ENCODE data around the gene ARL2.

ARL2 gene

DNA sequence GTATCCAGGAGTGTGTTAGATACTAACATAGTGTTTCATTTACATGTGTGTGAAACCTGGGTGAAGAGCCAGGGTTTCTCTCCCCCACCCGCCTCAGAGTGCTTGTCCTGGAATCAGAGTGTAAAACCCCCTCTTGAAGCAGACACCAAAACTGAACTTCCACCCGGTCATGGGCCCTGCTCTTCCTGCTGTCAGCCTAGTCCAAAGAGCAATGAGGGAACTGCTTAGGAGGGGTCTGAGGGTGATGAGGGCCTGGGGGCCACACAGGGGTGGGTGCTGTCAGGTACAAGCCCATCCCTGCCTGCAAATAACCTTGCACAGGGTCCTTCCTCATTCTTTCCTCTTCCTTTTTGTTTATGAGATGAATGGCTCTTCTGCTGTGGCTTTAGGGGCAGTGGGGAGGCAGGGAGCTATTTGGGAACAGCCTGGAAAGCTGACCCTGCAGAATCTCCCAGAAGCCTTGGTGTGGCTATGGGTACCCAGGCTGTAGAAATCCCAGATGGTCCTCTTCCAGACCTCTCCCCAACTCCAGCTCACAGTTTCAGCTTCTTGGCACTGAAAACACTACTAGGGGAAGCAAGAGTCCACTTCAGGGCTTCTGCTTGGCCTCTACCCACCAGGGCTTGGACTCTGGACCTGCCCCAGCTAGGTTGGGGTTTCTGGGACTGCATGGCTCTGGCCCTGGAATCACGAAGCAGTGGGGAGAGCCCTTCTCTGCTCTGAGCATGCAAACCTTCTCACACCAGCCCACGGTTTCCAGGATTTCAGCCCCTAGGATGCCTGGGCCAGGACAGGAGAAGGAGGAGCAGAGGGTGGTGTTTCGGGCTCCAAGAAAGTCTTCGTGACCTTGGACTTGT lies 25.7 kb upstream of the ARL2 start:
- Histone ChIP-seq H3K79me2 (ENCODE audit: insufficient read depth, low read depth) (no peaks in the 10 kb centered on the region), H3K36me3 (ENCODE audit: insufficient read depth) (no peaks in the 10 kb centered on the region), H3K27ac (no peak overlapping the region), H2AFZ (ENCODE audit: low read depth) (no peak overlapping the region), H3K4me3 (IDR thresholded peaks at IDR 0.05; ENCODE audit: insufficient read depth, low read depth, low read length) (no peak overlapping the region), H3K9ac (no peak overlapping the region), H3K4me1 (ENCODE audit: low read depth, poor library complexity, severe bottlenecking) (no peaks in the 10 kb centered on the region), H3K4me2 (no peak overlapping the region), H3K27me3 (ENCODE audit: insufficient read depth, low read depth) (peaks cover 4% of the 10 kb centered on the region; the same call in 1 of the 2 replicates), H4K20me1 (ENCODE audit: insufficient read depth) (no peaks in the 10 kb centered on the region)
- TF ChIP-seq, protein P1, sequence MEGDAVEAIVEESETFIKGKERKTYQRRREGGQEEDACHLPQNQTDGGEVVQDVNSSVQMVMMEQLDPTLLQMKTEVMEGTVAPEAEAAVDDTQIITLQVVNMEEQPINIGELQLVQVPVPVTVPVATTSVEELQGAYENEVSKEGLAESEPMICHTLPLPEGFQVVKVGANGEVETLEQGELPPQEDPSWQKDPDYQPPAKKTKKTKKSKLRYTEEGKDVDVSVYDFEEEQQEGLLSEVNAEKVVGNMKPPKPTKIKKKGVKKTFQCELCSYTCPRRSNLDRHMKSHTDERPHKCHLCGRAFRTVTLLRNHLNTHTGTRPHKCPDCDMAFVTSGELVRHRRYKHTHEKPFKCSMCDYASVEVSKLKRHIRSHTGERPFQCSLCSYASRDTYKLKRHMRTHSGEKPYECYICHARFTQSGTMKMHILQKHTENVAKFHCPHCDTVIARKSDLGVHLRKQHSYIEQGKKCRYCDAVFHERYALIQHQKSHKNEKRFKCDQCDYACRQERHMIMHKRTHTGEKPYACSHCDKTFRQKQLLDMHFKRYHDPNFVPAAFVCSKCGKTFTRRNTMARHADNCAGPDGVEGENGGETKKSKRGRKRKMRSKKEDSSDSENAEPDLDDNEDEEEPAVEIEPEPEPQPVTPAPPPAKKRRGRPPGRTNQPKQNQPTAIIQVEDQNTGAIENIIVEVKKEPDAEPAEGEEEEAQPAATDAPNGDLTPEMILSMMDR (conservative IDR thresholded peaks at IDR 0.05; ENCODE audit: low read depth, low read length): no peak

DNA sequence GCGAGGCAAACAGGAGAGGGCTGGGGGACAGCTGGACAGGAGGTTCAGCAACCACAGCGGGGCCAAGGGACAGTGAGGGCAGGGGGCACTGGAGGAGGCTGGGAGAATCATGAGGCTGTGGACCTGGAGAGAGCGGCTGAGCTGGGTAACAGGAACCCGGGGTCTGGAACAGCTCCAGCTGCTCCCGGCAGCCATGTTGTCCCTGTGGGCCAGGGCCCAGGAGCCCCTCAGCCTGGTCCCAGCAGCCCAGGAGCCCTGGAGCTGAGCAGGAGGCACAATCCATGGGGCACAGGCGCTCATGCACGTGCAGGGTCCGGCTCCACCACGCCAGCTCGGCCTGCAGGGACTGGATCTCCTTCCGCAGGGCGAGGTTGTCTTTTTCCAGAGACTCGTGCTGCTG lies 24.5 kb upstream of the ARL2 start:
- no peaks in the 10 kb centered on the region for H3K4me1 ChIP-seq (ENCODE audit: low read depth, poor library complexity, severe bottlenecking)
- no peak overlapping the region for H2AFZ ChIP-seq (ENCODE audit: low read depth)
- no peak overlapping the region for H3K4me3 ChIP-seq (IDR thresholded peaks at IDR 0.05; ENCODE audit: insufficient read depth, low read depth, low read length)

DNA sequence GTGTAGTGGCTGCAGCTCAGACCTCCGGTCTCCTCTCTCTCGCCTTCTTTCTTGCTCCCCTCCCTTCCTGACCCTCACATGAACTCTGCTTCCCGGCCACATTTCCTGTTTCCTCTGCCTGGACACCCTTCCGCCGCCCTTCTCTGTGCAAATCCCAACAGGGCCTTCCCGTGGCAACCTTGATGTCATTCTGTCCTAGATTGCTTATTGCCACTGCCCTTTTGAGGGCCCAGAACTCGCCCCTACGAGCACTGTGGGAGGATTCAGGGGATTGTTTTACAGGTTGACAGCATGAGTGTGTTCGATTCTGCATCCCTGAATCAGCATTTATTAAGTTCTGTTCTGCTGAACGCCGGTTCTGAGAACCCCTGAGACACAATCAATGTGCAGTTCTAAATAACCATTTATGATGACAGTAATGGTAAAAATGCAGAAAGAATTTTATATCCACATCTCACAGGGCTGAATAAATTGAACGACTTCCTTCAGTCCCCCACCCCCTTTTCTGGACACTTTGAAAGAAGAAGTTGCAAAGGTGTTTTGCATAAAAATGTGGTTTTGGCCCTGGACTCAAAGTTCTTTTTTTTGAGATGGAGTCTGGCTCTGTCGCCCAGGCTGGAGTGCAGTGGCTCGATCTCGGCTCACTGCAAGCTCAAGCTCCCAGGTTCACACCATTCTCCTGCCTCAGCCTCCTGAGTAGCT lies 23.6 kb upstream of the ARL2 start:
- Histone ChIP-seq H3K27ac (no peak overlapping the region), H3K27me3 (ENCODE audit: insufficient read depth, low read depth) (peaks cover 9% of the 10 kb centered on the region; the same call in 1 of the 2 replicates), H4K20me1 (ENCODE audit: insufficient read depth) (no peaks in the 10 kb centered on the region), H3K36me3 (ENCODE audit: insufficient read depth) (no peaks in the 10 kb centered on the region), H3K9ac (no peak overlapping the region), H2AFZ (ENCODE audit: low read depth) (no peak overlapping the region), H3K4me3 (IDR thresholded peaks at IDR 0.05; ENCODE audit: insufficient read depth, low read depth, low read length) (no peak overlapping the region), H3K79me2 (ENCODE audit: insufficient read depth, low read depth) (no peaks in the 10 kb centered on the region), H3K4me2 (no peak overlapping the region), H3K4me1 (ENCODE audit: low read depth, poor library complexity, severe bottlenecking) (no peaks in the 10 kb centered on the region)
- TF ChIP-seq, protein P1 (conservative IDR thresholded peaks at IDR 0.05; ENCODE audit: low read depth, low read length): no peak

More for the DNA sequence above, 24.5 kb upstream of the ARL2 start:
- Histone ChIP-seq H3K27ac (no peak overlapping the region), H3K9ac (no peak overlapping the region), H3K79me2 (ENCODE audit: insufficient read depth, low read depth) (no peaks in the 10 kb centered on the region), H3K27me3 (ENCODE audit: insufficient read depth, low read depth) (peaks cover 5% of the 10 kb centered on the region; the same call in 1 of the 2 replicates), H3K36me3 (ENCODE audit: insufficient read depth) (no peaks in the 10 kb centered on the region), H3K4me2 (no peak overlapping the region), H4K20me1 (ENCODE audit: insufficient read depth) (no peaks in the 10 kb centered on the region)
- TF ChIP-seq, protein P1 (conservative IDR thresholded peaks at IDR 0.05; ENCODE audit: low read depth, low read length): no peak

DNA sequence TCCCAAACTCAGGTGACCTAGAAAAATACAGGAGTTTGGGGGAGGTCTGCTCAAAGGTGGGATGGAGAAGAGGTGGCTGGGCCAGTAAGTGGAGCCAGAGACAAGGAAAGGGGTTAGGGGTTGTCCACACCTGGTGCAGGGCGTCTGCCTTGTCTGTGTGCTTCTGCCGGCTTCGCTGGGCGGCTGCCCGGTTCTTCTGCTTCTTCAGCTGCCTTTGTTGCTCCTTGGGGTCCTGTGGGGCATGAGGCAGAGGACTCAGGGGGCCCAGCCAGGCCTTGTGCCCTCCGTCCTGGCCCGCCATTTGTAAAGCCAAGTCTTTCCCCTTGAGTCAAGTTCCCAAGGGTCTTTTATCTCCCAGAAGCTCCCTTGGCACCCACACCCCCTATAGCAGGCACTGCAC lies 19.6 kb upstream of the ARL2 start:
- H3K4me1 ChIP-seq (ENCODE audit: low read depth, poor library complexity, severe bottlenecking): no peaks in the 10 kb centered on the region
- peaks cover 9% of the 10 kb centered on the region; the same call in 1 of the 2 replicates for H3K27me3 ChIP-seq (ENCODE audit: insufficient read depth, low read depth)
- no peak overlapping the region for H3K9ac ChIP-seq
- no peak overlapping the region for H3K4me3 ChIP-seq (IDR thresholded peaks at IDR 0.05; ENCODE audit: insufficient read depth, low read depth, low read length)
- H2AFZ ChIP-seq (ENCODE audit: low read depth): no peak overlapping the region
- H4K20me1 ChIP-seq (ENCODE audit: insufficient read depth): no peaks in the 10 kb centered on the region
- H3K4me2 ChIP-seq: no peak overlapping the region
- no peaks in the 10 kb centered on the region for H3K79me2 ChIP-seq (ENCODE audit: insufficient read depth, low read depth)
- H3K27ac ChIP-seq: no peak overlapping the region
- H3K36me3 ChIP-seq (ENCODE audit: insufficient read depth): no peaks in the 10 kb centered on the region
- TF ChIP-seq, protein P1 (conservative IDR thresholded peaks at IDR 0.05; ENCODE audit: low read depth, low read length): no peak

All from KMS-11 (cell line).